ENCODE data around the gene NFKBIZ.
"Not testable (repeated sequence)": the region's sequence is repeated elsewhere in the genome, so short reads cannot be mapped to it uniquely, and the experiment has no call there.

NFKBIZ gene

DNA sequence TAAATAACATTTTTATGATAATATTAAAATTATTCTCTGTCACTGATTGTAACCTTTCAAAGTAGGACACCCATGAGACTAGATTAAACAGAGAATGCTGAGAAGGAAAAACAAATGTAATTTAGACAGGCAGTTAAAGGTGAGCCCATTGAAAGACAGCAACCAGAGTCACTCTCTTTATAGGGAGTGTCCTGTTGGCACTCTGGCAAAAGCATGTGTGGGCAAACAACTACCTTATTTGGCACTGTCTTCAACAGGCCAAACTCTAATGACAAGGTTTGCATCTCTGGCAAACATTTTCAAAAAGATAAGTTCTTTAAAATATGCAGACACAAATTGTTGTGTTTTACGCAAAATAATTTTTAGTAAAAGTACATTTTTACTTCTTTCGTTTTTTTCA lies 29.8 kb downstream of the NFKBIZ start:
- DNase-seq: no peak

DNA sequence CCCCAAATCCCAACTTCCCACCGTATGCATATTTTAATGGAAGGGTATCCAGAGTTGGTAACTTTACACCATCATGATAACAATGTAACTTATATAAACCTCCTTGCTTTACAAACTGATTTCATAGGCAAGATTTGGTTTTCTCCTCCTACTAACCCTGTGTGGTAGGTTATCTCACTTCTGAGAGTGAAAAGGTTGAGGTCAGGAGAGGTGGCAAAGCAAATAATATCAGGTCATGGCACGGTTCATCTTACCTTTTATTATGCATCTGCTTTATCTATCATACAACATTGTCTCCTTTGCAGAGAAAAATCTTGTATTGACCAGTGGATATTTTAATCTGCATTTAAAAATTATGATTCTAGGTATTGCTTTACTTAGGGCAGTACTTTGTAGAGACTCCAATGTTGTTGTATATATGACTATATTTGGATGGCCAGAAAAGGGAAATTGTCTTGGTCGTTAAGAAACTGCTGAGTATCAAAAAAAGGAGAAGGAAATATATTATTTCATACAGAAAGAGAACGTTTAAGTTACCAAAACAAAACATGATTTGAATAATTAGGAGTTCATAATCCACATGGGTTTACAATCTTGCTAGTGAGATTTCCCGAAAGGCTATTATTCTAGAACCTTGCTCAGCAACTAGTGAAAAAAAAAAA lies 30.4 kb downstream of the NFKBIZ start:
- peak; percentile 20 for DNase-seq

DNA sequence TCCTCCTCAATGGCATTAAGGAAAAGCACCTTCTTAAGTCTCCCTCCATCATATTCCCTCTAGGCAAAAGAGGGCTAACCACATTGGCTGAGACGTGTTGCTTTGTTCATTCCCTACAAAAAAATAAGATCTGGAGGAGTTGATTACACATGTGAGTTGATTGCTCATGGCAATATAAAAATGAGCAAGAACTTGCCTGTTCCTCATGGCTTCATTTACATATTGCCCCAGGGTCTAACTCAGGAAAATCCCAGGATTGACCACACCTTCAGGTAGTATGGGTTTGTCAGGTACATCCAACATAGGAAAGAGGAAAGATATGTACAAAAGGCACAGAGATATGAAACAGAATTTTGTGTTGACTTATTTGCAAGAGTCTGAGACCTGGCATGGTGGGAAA lies 35.5 kb downstream of the NFKBIZ start:
- no peak for DNase-seq

DNA sequence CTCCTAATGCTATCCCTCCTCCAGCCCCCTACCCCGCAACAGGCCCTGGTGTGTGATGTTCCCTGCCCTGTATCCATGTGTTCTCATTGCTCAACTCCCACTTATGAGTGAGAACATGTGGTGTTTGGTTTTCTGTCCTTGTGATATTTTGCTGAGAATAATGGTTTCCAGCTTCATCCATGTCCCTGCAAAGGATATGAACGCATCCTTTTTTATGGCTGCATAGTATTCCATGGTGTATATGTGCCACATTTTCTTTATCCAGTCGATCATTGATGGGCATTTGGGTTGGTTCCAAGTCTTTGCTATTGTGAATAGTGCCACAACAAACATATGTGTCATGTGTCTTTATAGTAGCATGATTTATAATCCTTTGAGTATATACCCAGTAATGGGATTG lies 36.3 kb downstream of the NFKBIZ start:
- DNase-seq: not testable (repeated sequence)

DNA sequence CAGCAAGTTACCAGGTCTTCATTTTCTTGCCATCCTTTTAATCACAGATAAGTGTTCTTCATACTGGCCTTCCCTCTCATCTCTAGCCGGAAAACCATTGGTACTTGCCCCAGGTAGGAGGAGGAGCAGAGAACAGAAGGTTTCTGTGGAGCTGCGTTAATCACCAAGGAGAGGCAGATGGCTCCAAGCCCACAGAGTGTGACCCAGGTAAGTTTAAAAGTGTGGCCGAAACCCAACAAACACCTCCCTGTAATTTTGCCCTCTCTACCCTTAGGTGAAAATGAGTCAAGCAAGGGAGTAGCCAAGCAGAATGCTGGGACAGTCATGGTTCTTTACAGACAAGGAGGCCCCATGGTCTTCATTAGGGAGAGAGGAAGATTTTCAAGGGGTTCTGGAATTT lies 37.3 kb downstream of the NFKBIZ start:
- no peak for DNase-seq

DNA sequence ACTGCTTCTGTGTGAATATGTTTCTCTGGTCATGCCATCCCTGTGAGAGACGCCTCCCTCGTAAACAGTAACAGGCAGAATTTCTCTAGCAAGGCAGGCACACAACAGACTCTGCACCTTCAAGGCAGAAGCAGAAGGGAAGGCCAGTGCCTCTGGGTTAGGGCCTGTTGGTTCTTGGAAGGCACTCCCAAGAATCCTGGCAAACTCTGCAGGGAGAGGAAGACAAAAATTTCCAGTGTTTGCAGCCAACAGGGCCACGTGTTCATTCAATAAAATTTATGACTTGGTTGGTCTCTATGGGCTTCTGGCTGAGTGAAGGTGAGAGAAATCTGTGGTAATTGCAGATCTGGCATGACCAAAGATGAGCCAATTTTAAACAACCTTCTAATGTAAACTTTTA lies 39.3 kb downstream of the NFKBIZ start:
- no peak for DNase-seq

DNA sequence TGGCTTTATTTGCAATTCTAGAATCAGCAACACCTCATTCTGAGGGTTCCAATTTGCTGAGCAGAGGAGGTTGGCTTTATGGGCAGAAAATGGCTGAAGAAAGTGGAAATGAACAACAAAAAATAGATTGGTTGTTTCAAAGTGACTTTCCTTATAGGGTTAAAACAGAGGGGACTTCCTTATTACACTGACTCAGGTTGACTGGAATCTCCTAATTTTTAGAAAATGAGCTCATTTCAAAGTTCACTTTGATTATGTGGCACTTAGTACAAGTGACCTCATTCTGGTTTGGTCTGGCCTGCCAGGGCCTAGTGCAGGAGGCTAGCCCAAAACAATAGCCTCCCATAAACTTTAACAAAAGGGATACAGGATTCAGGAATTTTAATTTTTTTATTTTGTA lies 41.4 kb downstream of the NFKBIZ start:
- DNase-seq: no peak

DNA sequence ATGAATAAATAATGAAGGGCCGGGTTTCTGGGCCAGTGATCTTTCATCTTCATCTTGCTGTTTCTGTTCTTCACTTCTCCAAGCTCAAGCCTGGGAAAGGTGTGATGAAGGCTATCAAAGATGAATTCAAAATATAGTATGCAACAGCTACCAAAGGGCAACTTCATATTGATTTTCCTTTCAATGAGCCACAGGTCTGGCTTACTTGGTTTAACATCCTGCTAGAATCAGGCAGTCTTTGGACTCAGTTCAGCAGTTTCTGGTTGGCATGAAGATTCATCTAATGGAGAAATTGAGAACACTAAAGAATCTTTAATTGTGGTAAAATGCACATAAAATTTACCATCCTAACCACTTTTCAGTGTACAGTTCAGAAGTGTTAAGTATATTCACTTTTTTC lies 43.3 kb downstream of the NFKBIZ start:
- no peak for DNase-seq

DNA sequence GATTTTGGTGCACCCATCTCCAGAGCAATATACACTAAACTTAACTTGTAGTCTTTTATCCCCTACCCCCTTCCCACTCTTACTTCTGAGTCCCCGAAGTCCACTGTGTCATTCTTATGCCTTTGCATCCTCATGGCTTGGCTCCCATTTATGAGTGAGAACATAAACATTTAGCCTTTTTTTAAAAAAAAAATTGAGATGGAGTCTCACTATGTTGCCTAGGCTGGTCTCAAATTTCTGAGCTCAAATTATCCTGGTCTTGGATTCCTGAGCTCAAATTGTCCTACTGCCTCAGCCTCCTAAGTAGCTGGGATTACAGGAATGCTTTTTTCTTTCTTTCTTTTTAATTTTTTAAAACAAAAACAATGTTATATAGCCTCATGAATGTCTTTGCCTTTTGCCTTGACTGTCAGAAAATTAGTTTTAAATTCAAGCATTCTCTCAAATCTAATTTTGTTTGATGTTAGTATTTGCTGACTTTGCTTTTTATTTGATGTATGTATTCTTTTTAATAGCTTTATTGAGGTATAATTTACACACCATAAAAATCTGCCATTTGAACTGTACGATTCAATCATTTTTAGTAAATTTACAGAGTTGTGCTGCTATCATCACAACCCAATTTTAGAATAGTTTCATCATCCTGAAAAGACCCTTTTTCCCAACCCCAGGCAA lies 46.9 kb downstream of the NFKBIZ start:
- no peak for DNase-seq

DNA sequence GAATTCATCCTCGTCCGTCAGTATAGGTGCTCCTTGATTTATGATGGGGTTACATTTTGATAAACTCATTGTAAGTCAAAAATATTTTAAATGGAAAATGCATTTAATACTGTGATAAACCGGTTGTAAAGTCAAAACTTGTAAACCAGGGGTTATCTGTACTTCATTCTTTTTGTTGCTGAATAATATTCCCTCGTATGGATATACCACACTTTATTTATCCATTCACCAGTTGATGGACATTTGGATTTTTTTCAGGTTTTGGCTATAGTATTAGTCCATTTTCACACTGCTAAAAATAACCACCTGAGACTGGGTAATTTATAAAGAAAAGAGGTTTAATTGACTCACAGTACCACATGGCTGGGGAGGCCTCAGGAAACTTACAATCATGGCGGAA lies 47.7 kb downstream of the NFKBIZ start:
- DNase-seq: no peak

DNA sequence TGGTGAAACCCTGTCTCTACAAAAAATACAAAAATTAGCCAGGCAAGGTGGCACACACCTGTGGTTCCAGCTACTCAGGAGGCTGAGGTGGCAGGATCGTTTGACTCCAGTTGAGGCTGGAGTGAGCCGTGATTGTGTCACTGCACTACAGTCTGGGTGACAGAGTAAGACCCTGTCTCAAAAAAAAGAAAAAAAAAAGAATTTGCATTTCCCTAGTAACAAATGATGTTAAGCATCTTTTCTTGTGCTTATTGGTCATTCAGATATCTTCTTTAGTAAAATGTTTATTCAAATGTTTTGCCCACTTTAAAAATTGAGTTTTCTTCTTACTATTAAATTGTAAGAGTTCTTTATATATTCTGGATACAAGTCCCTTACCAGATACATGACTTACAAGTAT lies 48.7 kb downstream of the NFKBIZ start:
- no peak for DNase-seq

DNA sequence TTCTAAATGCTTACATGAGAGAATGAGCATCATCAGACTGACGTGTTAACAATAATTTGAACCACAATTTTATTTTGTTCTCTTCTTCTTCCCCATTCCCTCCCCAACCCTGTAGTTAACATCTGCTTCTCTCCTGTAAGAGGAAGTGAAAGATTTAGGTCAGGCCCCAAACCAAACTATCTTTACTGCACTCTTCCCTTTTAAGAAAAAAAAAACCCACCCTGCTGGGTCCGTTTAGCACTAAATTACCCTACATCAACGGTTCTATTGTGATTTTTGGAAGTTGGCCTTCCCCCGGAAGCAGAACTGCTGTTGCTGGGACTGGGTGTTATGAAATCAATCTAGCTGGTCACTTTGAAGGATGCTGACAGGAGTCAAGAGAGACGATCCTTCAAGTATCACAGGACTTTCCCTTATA lies 49.4 kb downstream of the NFKBIZ start:
- DNase-seq: peak; percentile 40

DNA sequence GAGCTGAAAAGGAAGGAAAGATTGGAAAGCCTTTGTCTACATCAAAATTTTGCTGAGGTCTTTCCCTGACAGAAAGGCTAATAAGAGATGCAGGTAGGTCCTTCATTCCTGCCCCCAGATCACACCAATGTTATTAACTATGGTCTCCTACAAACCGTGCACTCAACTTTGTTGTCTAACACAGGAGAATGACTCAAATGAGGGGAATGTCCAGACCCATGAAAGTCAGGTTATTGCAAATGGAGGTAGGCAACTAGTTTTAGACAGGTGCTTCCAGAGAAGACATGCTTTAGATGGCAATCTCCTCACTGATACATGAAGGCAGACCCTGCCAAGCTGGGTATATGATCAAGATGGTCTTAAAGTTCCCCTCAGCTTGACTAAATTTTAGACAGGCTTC lies 51.0 kb downstream of the NFKBIZ start:
- DNase-seq: no peak

DNA sequence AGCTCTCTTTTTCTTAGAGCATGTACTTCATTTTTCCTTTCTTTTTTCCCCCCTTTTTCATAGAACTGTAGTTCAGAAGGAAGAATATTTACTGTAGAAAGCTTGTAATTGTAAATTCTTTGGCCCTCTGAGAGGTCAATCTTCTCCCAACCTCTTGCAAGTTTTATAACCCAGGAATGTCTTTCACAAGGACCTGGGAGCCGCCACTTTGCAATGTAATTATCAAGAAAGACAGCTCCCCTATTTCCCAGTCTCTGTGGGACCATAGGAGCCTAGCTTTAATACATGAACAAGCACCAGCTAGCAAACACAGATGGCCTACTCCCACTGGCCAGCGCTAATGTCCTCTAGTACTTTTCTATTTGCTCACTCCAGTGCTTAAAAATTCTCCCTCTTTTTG lies 51.4 kb downstream of the NFKBIZ start:
- no peak for DNase-seq

DNA sequence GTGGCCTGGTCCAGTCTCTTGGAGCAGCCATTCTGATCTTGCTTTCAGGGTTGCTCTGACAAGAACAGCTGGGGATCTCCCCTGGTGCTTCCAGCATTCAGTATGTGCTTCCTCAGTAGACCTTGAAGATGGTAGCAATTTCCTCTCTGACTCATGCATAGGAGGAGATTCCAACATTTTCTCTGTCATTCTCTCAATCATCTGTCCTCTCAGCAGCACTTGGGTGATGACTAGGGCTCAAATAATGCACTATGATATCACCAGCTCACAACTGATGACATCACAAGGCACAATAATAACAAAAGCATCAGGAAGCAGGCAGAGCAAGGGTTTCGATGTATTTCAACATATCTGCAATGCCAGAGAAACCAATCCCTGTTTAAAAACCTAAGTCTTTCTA lies 52.7 kb downstream of the NFKBIZ start:
- no peak for DNase-seq

DNA sequence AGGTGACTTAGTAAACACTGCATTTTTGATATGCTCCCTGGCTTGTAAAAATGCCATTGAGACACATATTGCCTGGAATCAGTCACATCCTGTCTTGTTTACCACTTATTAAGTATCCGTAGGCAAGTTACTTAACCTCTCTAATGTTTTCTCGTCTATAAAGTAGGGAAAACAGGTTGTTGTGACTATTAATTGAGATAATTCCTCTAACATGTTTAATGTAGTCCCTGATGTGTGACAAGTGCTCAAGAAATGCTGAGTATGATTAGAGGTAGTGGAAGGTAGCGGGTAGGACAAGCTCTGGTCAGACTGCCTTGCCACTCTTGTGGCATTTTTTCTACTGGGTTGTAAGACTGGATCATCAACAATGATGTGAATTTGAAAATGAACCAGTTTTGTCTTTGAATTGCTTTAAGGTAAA lies 54.1 kb downstream of the NFKBIZ start:
- no peak for DNase-seq

DNA sequence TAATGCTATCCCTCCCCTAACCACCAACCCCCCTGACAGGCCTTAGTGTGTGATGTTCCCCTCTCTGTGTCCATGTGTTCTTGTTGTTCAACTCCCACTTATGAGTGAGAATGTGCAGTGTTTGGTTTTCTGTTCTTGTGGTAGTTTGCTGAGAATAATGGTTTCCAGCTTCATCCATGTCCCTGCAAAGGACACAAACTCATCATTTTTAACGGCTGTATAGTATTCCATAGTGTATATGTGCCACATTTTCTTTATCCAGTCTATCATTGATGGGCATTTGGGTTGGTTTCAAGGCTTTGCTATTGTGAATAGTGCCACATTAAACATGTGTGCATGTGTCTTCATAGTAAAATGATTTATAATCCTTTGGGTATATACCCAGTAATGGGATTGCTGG lies 56.3 kb downstream of the NFKBIZ start:
- not testable (repeated sequence) for DNase-seq
